Neural cell (in vitro differentiated cells): ENCODE results near the gene EPHA2. TPM values are rescaled to one million over a fixed set of nuclear protein-coding genes. Genes with fewer than 3 reads are reported as not detected.
A peak's percentile ranks its signal among the peaks of the same experiment; 100 is the strongest.

Experiments used
- H2AFZ ChIP-seq: fragments of 200-600, 300-800 bp; sonication (generic), shearing (Covaris generic); 2 replicates; pipeline ENCODE4 v1.6.0; 2014; ENCODE audit warnings: low read depth, mild to moderate bottlenecking, antibody characterized with exemption, low read length, moderate library complexity
- H3F3A ChIP-seq: fragments of 200-600 bp; shearing (Covaris generic); 2 replicates; pipeline ENCODE4 v1.6.1; 2016; ENCODE audit warnings: mild to moderate bottlenecking, moderate library complexity, mixed read lengths, antibody characterized with exemption, low read length; ENCODE audit not compliant: insufficient read depth, poor library complexity, severe bottlenecking
- H3K27ac ChIP-seq: fragments of 200-600, 300-800 bp; sonication (generic), shearing (Covaris generic); 2 replicates; pipeline ENCODE4 v1.5.1; 2014; ENCODE audit warnings: mild to moderate bottlenecking, low read length, moderate library complexity
- H3K27me3 ChIP-seq: fragments of 300-800, 200-600 bp; sonication (generic), shearing (Covaris generic); 2 replicates; pipeline ENCODE4 v1.6.0; 2014; ENCODE audit warnings: mild to moderate bottlenecking, low read depth, low read length, moderate library complexity; ENCODE audit not compliant: insufficient read depth
- H3K36me3 ChIP-seq: fragments of 300-800, 200-600 bp; sonication (generic), shearing (Covaris generic); 2 replicates; pipeline ENCODE4 v1.5.1; 2014; ENCODE audit warnings: mild to moderate bottlenecking, antibody characterized with exemption, low read length, moderate library complexity; ENCODE audit not compliant: insufficient read depth
- H3K4me2 ChIP-seq: fragments of 300-800, 200-600 bp; sonication (generic), shearing (Covaris generic); 2 replicates; pipeline ENCODE4 v1.6.0; 2014; ENCODE audit warnings: mild to moderate bottlenecking, low read length
- H3K4me3 ChIP-seq: fragments of 300-800, 200-600 bp; sonication (generic), shearing (Covaris generic); 2 replicates; pipeline ENCODE4 v1.5.1; 2014; ENCODE audit warnings: mild to moderate bottlenecking, low read length, moderate library complexity
- H3K79me2 ChIP-seq: fragments of 200-600 bp; shearing (Covaris generic); replicated peaks from 2 replicates; pipeline ENCODE4 v1.6.0; 2014; ENCODE audit warnings: mild to moderate bottlenecking, low read length, moderate library complexity; ENCODE audit not compliant: insufficient read depth
- H3K9ac ChIP-seq: fragments of 300-800, 200-600 bp; sonication (generic), shearing (Covaris generic); 2 replicates; pipeline ENCODE4 v1.6.1; 2016; ENCODE audit warnings: mild to moderate bottlenecking, low read length, mixed read lengths
- H3K9me2 ChIP-seq: fragments of 200-600 bp; shearing (Covaris generic); 2 replicates; pipeline ENCODE4 v1.6.1; 2016; ENCODE audit warnings: mild to moderate bottlenecking, low read length, mixed read lengths; ENCODE audit not compliant: insufficient read depth
- H3K9me3 ChIP-seq: fragments of 200-600, 300-800 bp; sonication (generic), shearing (Covaris generic); 2 replicates; pipeline ENCODE4 v1.6.1; 2016; ENCODE audit warnings: mild to moderate bottlenecking, mixed run types, low read length, moderate library complexity, mixed read lengths
- H4K20me1 ChIP-seq: fragments of 200-600 bp; shearing (Covaris generic); 2 replicates; pipeline ENCODE4 v1.6.1; 2016; ENCODE audit warnings: mild to moderate bottlenecking, mixed run types; ENCODE audit not compliant: insufficient read depth
- EP300 ChIP-seq: fragments of 450-650 bp; conservative IDR thresholded peaks from 2 replicates; pipeline ENCODE4 v1.6.1; 2014; ENCODE audit warnings: antibody characterized with exemption, mild to moderate bottlenecking, moderate library complexity; ENCODE audit not compliant: poor library complexity, severe bottlenecking
- EZH2 ChIP-seq: fragments of 200-600, 300-800 bp; shearing (Covaris generic), sonication (generic); IDR thresholded peaks from 2 replicates; pipeline ENCODE4 v1.6.1; 2014; ENCODE audit warnings: antibody characterized with exemption, low read length, borderline replicate concordance, mild to moderate bottlenecking; ENCODE audit not compliant: insufficient read depth, poor library complexity, severe bottlenecking
- POLR2AphosphoS5 ChIP-seq: IDR thresholded peaks from 2 replicates; pipeline ENCODE4 v1.6.1; 2012
- RAD21 ChIP-seq: fragments of 450-650 bp; conservative IDR thresholded peaks from 2 replicates; pipeline ENCODE4 v1.6.1; 2014; ENCODE audit warnings: antibody characterized with exemption, mild to moderate bottlenecking, moderate library complexity
- SMC3 ChIP-seq: fragments of 450-650 bp; conservative IDR thresholded peaks from 2 replicates; pipeline ENCODE4 v1.6.1; 2014; ENCODE audit warnings: antibody characterized with exemption, mild to moderate bottlenecking, moderate library complexity; ENCODE audit not compliant: poor library complexity
- TAF1 ChIP-seq: IDR thresholded peaks from 2 replicates; pipeline ENCODE4 v1.6.1; 2012; ENCODE audit warnings: low read depth
- polyA plus RNA-seq: library from polyadenylated mRNA; depleted of rRNA; stranded (reverse); fragments of >200 nt; gene quantifications from 2 replicates; pipeline ENCODE4 v1.2.3, GENCODE V29; 2014
- TF ChIP-seq, protein P1 (sequence below): fragments of 450-650 bp; IDR thresholded peaks from 2 replicates; pipeline ENCODE4 v1.5.1; 2014; ENCODE audit warnings: antibody characterized with exemption, mild to moderate bottlenecking, moderate library complexity; ENCODE audit not compliant: poor library complexity, severe bottlenecking

EPHA2 gene
- polyA plus RNA-seq, 1 donor from 2014 or later: 0.63 TPM

DNA sequence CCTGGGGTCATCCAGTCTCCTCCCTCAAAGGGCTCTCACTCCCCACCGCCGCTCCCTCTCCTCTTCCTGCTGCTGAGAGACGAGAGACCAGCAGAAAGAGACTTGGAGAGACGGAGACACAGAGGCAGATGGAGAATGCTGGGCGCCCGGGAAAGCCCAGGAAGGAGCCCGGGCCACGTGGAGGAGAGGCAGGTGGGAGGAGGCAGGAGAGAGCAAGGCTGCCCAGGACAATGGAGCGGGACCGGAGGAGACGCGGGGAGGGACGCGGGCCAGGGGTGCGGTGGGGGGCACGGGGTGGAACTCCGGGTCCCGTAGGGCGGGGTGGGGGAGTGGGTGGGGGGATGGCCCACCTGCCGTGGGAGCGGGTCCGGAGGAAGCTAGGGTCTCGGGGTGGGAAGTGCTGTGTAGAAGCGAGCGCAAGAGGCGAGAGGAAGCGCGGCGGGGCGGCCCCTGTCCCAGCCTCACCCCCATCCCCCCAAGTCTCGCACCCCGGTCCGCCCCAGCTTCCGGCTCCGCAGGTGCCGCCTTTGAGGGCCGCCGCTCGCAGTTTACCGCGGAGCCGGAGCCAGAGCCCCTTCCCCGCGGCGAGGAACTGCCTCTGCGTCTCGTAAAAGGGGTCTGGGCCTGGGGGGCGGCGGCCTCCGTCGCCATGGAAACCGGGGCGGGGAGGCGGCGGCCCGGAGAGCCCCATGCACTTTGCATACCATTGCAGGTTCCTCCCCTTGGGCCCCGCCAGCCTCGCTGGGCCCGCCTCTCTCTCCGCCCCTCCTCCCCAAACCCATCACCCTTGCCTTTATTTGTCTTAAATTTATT is 11.7 kb upstream of the EPHA2 start:
- no peak for TF ChIP-seq EZH2
- peak; percentile 12 for TF ChIP-seq EP300
- Histone ChIP-seq H3K79me2 (no peaks in the 10 kb centered on the region), H2AFZ (no peak overlapping the region), H3K27me3 (no peaks in the 10 kb centered on the region), H3K4me3 (peak overlapping the region; percentile 67), H4K20me1 (no peaks in the 10 kb centered on the region), H3F3A (no peaks in the 10 kb centered on the region), H3K9me3 (no peaks in the 10 kb centered on the region), H3K9me2 (no peaks in the 10 kb centered on the region), H3K4me2 (no peak overlapping the region), H3K27ac (no peak overlapping the region), H3K36me3 (no peaks in the 10 kb centered on the region), H3K9ac (peak overlapping the region; percentile 57)

DNA sequence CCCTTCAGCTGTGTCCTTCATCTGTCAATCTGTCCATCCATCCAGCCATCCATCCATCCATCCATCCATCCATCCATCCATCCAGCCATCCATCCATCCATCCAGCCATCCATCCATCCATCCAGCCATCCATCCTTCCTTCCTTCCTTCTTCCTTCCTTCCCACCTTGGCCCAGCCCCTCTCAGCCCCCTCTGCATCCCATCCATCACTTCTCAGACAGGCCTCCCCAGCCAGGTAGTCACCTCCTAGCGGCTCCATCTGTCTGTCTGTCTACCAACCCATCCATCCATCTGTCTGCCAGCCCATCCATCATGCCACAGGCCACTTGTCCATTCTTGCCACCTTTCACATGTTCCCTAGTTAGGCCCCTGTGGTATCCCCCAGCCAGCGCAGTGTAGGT is 10.2 kb upstream of the EPHA2 start:
- no peaks in the 10 kb centered on the region for H4K20me1 ChIP-seq
- no peak overlapping the region for H3K4me2 ChIP-seq
- H3K4me3 ChIP-seq: no peak overlapping the region
- no peaks in the 10 kb centered on the region for H3K79me2 ChIP-seq
- no peaks in the 10 kb centered on the region for H3F3A ChIP-seq
- H3K36me3 ChIP-seq: no peaks in the 10 kb centered on the region
- H2AFZ ChIP-seq: no peak overlapping the region
- no peaks in the 10 kb centered on the region for H3K9me3 ChIP-seq
- H3K27ac ChIP-seq: no peak overlapping the region
- TF ChIP-seq TAF1: no peak
- no peak for TF ChIP-seq EZH2
- TF ChIP-seq RAD21: no peak
- no peak for TF ChIP-seq POLR2AphosphoS5
- TF ChIP-seq, protein P1, sequence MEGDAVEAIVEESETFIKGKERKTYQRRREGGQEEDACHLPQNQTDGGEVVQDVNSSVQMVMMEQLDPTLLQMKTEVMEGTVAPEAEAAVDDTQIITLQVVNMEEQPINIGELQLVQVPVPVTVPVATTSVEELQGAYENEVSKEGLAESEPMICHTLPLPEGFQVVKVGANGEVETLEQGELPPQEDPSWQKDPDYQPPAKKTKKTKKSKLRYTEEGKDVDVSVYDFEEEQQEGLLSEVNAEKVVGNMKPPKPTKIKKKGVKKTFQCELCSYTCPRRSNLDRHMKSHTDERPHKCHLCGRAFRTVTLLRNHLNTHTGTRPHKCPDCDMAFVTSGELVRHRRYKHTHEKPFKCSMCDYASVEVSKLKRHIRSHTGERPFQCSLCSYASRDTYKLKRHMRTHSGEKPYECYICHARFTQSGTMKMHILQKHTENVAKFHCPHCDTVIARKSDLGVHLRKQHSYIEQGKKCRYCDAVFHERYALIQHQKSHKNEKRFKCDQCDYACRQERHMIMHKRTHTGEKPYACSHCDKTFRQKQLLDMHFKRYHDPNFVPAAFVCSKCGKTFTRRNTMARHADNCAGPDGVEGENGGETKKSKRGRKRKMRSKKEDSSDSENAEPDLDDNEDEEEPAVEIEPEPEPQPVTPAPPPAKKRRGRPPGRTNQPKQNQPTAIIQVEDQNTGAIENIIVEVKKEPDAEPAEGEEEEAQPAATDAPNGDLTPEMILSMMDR: no peak
- H3K9me2 ChIP-seq: no peaks in the 10 kb centered on the region
- no peaks in the 10 kb centered on the region for H3K27me3 ChIP-seq
- no peak overlapping the region for H3K9ac ChIP-seq

DNA sequence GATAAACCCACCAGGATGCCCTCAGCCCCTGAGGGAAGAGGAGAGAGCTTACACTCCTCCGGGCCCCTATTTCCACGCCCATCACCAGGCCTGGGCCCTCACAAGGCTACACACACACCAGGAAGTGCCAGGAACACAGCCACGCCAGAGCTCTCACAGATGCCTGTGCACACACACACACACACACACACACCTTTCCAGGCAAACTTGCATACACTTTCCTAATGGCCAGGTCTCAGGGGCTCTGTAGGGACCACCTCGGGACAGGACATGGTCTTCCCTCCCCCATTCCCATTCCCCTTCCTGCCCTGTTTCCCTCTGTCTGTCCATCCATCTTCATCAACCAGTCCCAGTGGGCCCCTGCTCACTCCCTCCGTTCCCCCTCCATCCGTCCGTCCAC is 9.7 kb upstream of the EPHA2 start:
- Histone ChIP-seq H3K4me2 (no peak overlapping the region), H3K79me2 (no peaks in the 10 kb centered on the region), H3K9me3 (no peaks in the 10 kb centered on the region), H4K20me1 (no peaks in the 10 kb centered on the region), H3K27me3 (no peaks in the 10 kb centered on the region), H3K4me3 (no peak overlapping the region), H3K27ac (no peak overlapping the region), H2AFZ (no peak overlapping the region), H3K9ac (no peak overlapping the region), H3K9me2 (no peaks in the 10 kb centered on the region), H3K36me3 (no peaks in the 10 kb centered on the region), H3F3A (no peaks in the 10 kb centered on the region)
- no peak for TF ChIP-seq RAD21
- TF ChIP-seq, protein P1: no peak
- no peak for TF ChIP-seq SMC3
- TF ChIP-seq EZH2: no peak
